SJSA1 (cell line): ENCODE results near the gene KDM4C. TPM values are rescaled to one million over a fixed set of nuclear protein-coding genes. Genes with fewer than 3 reads are reported as not detected.
A peak's percentile ranks its signal among the peaks of the same experiment; 100 is the strongest.
"Not testable (repeated sequence)": the region's sequence is repeated elsewhere in the genome, so short reads cannot be mapped to it uniquely, and the experiment has no call there.

Experiments used
- DNase-seq, 2 experiments: peaks; one replicate each; pipeline ENCODE4 v3.0.0-alpha.2; 2015 to 2020; ENCODE audit warnings: low spot score in 2 of 2, low read depth in 1 of 2
- H3K27ac ChIP-seq: fragments of 250-450 bp; sonication (Bioruptor Pico); 2 replicates; pipeline ENCODE4 v1.5.1; 2020; ENCODE audit warnings: mild to moderate bottlenecking, moderate library complexity
- H3K27me3 ChIP-seq: fragments of 250-450 bp; sonication (Bioruptor Pico); replicated peaks from 2 replicates; pipeline ENCODE4 v1.5.1; 2020; ENCODE audit warnings: mild to moderate bottlenecking, moderate library complexity
- H3K36me3 ChIP-seq: fragments of 250-450 bp; sonication (Bioruptor Pico); 2 replicates; pipeline ENCODE4 v1.5.1; 2020; ENCODE audit warnings: mild to moderate bottlenecking
- H3K4me1 ChIP-seq: fragments of 250-450 bp; sonication (Bioruptor Pico); replicated peaks from 2 replicates; pipeline ENCODE4 v1.6.1; 2021; ENCODE audit warnings: mild to moderate bottlenecking
- H3K4me3 ChIP-seq: fragments of 250-450 bp; sonication (Bioruptor Pico); 2 replicates; pipeline ENCODE4 v1.5.1; 2020; ENCODE audit warnings: mild to moderate bottlenecking
- H3K9me3 ChIP-seq: fragments of 250-450 bp; sonication (Bioruptor Pico); replicated peaks from 2 replicates; pipeline ENCODE4 v1.5.1; 2020; ENCODE audit warnings: mild to moderate bottlenecking
- total RNA-seq: library from RNA; depleted of rRNA; stranded (reverse); fragments of >200 nt; shearing (Covaris generic); gene quantifications from 2 replicates; pipeline ENCODE4 v1.2.3, GENCODE V29; 2014

KDM4C gene
- total RNA-seq, 1 experiment from 2014 or later: 5.1 TPM

DNA sequence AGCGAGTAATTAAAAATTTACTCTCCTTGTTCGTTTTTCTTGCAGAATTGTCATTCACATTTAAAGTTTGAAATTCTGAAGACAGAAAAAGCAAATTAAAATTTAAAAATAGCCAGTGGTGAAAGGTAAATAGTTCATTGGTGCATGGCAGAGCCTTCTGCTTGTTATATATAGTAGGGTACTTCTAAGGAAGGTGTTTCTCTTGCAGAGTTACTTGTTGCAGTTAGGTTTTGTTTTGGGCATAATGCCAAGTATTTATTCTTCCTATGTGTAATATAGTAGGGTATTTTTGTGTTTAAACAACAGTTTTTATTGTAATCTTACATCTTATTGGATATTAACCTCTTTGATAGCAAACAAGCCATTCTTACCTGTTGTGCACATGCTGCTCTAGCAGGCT, 179.4 kb downstream of the KDM4C start:
- DNase-seq: no peak

GRCh38 chr9:6938447-6938846, 180.7 kb downstream of the KDM4C start:
- peak; percentile 41 to 65 for DNase-seq
- Histone ChIP-seq H3K4me3 (no peak overlapping the region), H3K9me3 (no peaks in the 10 kb centered on the region), H3K4me1 (peaks cover 9% of the 10 kb centered on the region), H3K27ac (no peak overlapping the region), H3K36me3 (no peaks in the 10 kb centered on the region), H3K27me3 (no peaks in the 10 kb centered on the region)

More for the DNA sequence above, 179.4 kb downstream of the KDM4C start:
- Histone ChIP-seq H3K27ac (no peak overlapping the region), H3K36me3 (no peaks in the 10 kb centered on the region), H3K27me3 (no peaks in the 10 kb centered on the region), H3K9me3 (no peaks in the 10 kb centered on the region), H3K4me1 (peaks cover 9% of the 10 kb centered on the region), H3K4me3 (no peak overlapping the region)

- DNase-seq: peak; percentile 39 to 42
- H3K27me3 ChIP-seq: no peaks in the 10 kb centered on the region
- no peaks in the 10 kb centered on the region for H3K9me3 ChIP-seq
- peaks cover 9% of the 10 kb centered on the region for H3K4me1 ChIP-seq
- H3K4me3 ChIP-seq: no peak overlapping the region
- H3K36me3 ChIP-seq: no peaks in the 10 kb centered on the region
- H3K27ac ChIP-seq: no peak overlapping the region
Observed at GRCh38 chr9:6938873-6939272, 181.1 kb downstream of the KDM4C start.

DNA sequence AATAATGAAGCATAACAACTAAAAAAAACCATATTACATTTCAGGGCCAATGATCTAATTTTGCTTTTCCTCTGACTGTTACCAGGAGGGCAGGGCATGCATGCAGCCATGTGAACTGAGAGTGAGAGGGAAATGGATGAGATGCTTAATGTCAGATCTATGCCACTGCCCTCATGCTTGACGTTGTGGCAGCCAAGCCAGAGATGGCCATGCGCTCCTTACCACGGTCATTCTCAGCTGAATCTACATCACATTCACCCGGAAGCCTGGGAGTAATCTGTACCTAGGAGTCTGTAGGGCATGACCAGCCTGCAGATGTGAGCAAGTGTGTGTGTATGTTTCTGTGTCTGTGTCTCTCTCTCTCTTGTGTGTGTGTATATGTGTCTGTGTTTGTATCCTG, 183.7 kb downstream of the KDM4C start:
- H3K9me3 ChIP-seq: no peaks in the 10 kb centered on the region
- DNase-seq: no peak
- H3K27ac ChIP-seq: no peak overlapping the region
- H3K36me3 ChIP-seq: no peaks in the 10 kb centered on the region
- H3K27me3 ChIP-seq: no peaks in the 10 kb centered on the region
- peaks cover 16% of the 10 kb centered on the region for H3K4me1 ChIP-seq
- H3K4me3 ChIP-seq: no peak overlapping the region

DNA sequence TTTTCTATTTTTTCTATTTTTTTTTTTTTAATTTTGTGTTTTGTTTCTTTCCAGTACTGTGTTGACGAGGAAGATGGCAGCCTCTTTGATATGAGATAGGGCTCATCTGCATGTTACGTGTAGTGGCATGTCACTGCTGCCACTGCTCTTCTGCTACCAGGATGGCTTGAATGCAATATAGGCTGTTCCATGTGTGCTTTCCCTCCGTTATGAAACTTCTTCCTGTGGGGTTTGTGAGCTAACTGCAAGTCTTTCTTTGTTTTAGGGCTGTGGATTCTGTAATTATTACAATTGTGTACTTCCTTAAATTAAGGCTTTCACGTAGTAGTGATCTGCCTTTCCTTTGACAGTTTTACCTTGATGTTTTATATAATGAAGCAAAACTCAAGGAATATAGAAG, 184.6 kb downstream of the KDM4C start:
- no peaks in the 10 kb centered on the region for H3K36me3 ChIP-seq
- no peaks in the 10 kb centered on the region for H3K9me3 ChIP-seq
- peaks cover 16% of the 10 kb centered on the region for H3K4me1 ChIP-seq
- no peak overlapping the region for H3K4me3 ChIP-seq
- no peaks in the 10 kb centered on the region for H3K27me3 ChIP-seq
- no peak overlapping the region for H3K27ac ChIP-seq
- no peak for DNase-seq

DNA sequence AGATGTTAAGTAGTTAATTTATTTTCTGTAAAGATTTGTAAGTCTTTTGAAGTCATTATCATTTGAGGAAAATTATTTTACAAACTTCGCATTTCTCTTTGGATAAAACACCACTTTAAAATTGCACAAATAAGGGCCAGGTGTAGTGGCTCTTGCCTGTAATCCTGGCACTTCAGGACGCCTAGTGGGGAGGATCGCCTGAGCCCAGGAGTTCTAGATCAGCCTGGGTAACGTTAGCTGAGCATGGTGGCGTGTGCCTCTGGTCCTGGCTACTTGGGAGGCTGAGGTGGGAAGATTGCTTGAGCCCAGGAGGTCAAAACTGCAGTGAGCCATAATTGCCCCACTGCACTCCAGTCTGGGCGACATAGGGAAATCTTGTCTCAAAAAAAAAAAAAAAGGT, 185.5 kb downstream of the KDM4C start:
- no peak overlapping the region for H3K4me3 ChIP-seq

DNA sequence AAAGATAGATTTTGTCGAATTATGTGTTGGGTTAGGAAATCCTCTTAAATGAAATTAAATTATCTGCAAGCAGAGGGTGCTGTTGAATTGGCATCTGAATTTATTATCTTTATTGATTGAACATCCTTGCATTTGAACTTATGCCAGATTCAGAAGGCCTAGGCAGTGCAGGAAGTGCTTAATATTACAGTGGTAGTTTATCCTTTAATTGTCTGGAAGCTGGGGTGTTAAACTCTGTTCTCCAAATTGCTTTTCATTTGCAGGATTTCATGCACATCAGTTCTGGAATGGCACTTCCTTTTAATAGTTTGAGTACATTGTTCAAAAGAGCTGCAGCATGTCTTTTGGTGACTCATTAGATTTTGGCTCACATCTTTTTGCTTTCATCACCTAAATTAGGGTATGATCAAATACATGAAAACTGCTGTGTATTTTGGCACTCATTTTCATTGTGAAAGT, 186.3 kb downstream of the KDM4C start:
- no peak for DNase-seq
- no peak overlapping the region for H3K27ac ChIP-seq
- no peaks in the 10 kb centered on the region for H3K27me3 ChIP-seq
- no peaks in the 10 kb centered on the region for H3K9me3 ChIP-seq
- H3K36me3 ChIP-seq: no peaks in the 10 kb centered on the region
- H3K4me1 ChIP-seq: peaks cover 9% of the 10 kb centered on the region
- no peak overlapping the region for H3K4me3 ChIP-seq

More for the DNA sequence above, 185.5 kb downstream of the KDM4C start:
- DNase-seq: no peak
- no peaks in the 10 kb centered on the region for H3K27me3 ChIP-seq
- no peaks in the 10 kb centered on the region for H3K9me3 ChIP-seq
- no peaks in the 10 kb centered on the region for H3K36me3 ChIP-seq
- H3K4me1 ChIP-seq: peaks cover 14% of the 10 kb centered on the region
- H3K27ac ChIP-seq: no peak overlapping the region

GRCh38 chr9:6944896-6945295, 187.1 kb downstream of the KDM4C start:
- Histone ChIP-seq H3K27ac (no peak overlapping the region), H3K4me3 (no peak overlapping the region)
- no peak for DNase-seq

GRCh38 chr9:6945816-6946215, 188.0 kb downstream of the KDM4C start:
- H3K36me3 ChIP-seq: no peaks in the 10 kb centered on the region
- no peaks in the 10 kb centered on the region for H3K9me3 ChIP-seq
- H3K27me3 ChIP-seq: no peaks in the 10 kb centered on the region
- H3K27ac ChIP-seq: no peak overlapping the region
- H3K4me3 ChIP-seq: no peak overlapping the region
- DNase-seq: no peak
- H3K4me1 ChIP-seq: peaks cover 7% of the 10 kb centered on the region; the same call in 1 of the 2 replicates

More at GRCh38 chr9:6944896-6945295, 187.1 kb downstream of the KDM4C start:
- no peaks in the 10 kb centered on the region for H3K27me3 ChIP-seq
- H3K9me3 ChIP-seq: no peaks in the 10 kb centered on the region
- H3K36me3 ChIP-seq: no peaks in the 10 kb centered on the region
- H3K4me1 ChIP-seq: peaks cover 7% of the 10 kb centered on the region; the same call in 1 of the 2 replicates

- H3K27ac ChIP-seq: no peak overlapping the region
- DNase-seq: no peak
- H3K4me1 ChIP-seq: peaks cover 7% of the 10 kb centered on the region; the same call in 1 of the 2 replicates
- no peaks in the 10 kb centered on the region for H3K27me3 ChIP-seq
- no peaks in the 10 kb centered on the region for H3K36me3 ChIP-seq
- no peak overlapping the region for H3K4me3 ChIP-seq
- no peaks in the 10 kb centered on the region for H3K9me3 ChIP-seq
Observed at GRCh38 chr9:6946583-6947166, 188.9 kb downstream of the KDM4C start.

GRCh38 chr9:6948921-6949320, 191.1 kb downstream of the KDM4C start:
- not testable (repeated sequence) for H3K36me3 ChIP-seq, H3K27me3 ChIP-seq, H3K4me1 ChIP-seq, H3K27ac ChIP-seq, DNase-seq, H3K9me3 ChIP-seq, H3K4me3 ChIP-seq

- Histone ChIP-seq H3K36me3 (no peaks in the 10 kb centered on the region), H3K9me3 (no peaks in the 10 kb centered on the region), H3K27me3 (no peaks in the 10 kb centered on the region), H3K27ac (no peak overlapping the region), H3K4me1 (no peaks in the 10 kb centered on the region), H3K4me3 (no peak overlapping the region)
- no peak for DNase-seq
Observed at GRCh38 chr9:6955251-6955921, 197.6 kb downstream of the KDM4C start.

- H3K36me3 ChIP-seq: no peaks in the 10 kb centered on the region
- H3K4me1 ChIP-seq: no peaks in the 10 kb centered on the region
- H3K27ac ChIP-seq: no peak overlapping the region
- no peak overlapping the region for H3K4me3 ChIP-seq
- DNase-seq: no peak
- no peaks in the 10 kb centered on the region for H3K27me3 ChIP-seq
- H3K9me3 ChIP-seq: no peaks in the 10 kb centered on the region
Observed at GRCh38 chr9:6956879-6957278, 199.1 kb downstream of the KDM4C start.

DNA sequence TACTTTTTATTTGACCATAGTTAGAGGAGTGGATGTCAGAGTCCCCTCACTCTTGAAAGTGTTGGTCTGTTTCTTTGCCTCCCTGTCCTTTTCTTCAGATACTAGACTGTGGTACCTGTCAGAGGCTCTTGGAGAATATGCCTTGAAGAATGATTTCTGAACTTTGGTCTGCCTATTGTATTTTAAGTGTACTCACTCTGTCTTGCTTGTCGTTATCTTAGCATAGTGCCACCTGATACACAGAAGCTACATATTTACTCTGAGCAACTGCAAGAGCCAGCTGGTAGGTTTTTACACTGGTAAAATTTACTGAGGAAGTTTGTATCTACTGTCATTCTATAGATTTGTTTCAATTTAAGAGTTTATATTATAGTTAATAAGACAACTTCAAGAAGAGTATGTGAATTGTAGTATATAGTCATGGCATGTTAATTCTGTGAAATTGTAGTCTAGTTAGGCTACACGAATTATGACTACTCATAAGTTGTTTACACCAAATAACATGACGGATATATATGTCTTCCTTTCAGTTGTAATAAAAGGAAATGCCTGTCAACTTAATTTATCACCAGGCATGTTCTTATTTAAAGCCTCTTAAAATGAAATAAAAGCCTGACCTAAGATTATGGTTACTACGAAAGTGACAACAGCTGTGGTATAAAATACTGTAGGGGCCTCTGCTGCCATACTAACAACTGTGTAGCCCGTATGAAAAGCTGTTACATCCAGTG, 201.7 kb downstream of the KDM4C start:
- H3K9me3 ChIP-seq: no peaks in the 10 kb centered on the region
- no peaks in the 10 kb centered on the region for H3K36me3 ChIP-seq
- H3K27me3 ChIP-seq: no peaks in the 10 kb centered on the region
- no peak overlapping the region for H3K27ac ChIP-seq
- no peak for DNase-seq
- H3K4me1 ChIP-seq: no peaks in the 10 kb centered on the region
- H3K4me3 ChIP-seq: no peak overlapping the region
